GM12864 (cell line): ENCODE data around the gene ZNF341.
A peak's percentile ranks its signal among the peaks of the same experiment; 100 is the strongest.

ENCODE experiments used
- DNase-seq: peaks from one replicate; pipeline ENCODE4 v3.0.0-alpha.2; 2011; ENCODE audit warnings: low read depth
- H3K4me3 ChIP-seq: 2 replicates; pipeline ENCODE4 v1.5.1; 2011; ENCODE audit warnings: mild to moderate bottlenecking, low read depth, low read length, control low read depth
- CTCF ChIP-seq: IDR thresholded peaks from 2 replicates; pipeline ENCODE4 v1.5.1; 2011; ENCODE audit warnings: low read depth, mild to moderate bottlenecking, moderate library complexity, low read length, control low read depth, inconsistent platforms; ENCODE audit errors: missing control alignments

Gene ZNF341

GRCh38 chr20:33711446-33711738, 20.4 kb upstream of the ZNF341 start:
- TF ChIP-seq CTCF: no peak
- H3K4me3 ChIP-seq: no peak overlapping the region
- DNase-seq: no peak

- no peak for TF ChIP-seq CTCF
- DNase-seq: no peak
Observed at GRCh38 chr20:33713865-33714367, 17.9 kb upstream of the ZNF341 start.

GRCh38 chr20:33716498-33716897, 15.3 kb upstream of the ZNF341 start:
- no peak for TF ChIP-seq CTCF
- H3K4me3 ChIP-seq: no peak overlapping the region
- DNase-seq: no peak

More at GRCh38 chr20:33713865-33714367, 17.9 kb upstream of the ZNF341 start:
- H3K4me3 ChIP-seq: no peak overlapping the region

GRCh38 chr20:33719277-33719988, 12.4 kb upstream of the ZNF341 start:
- H3K4me3 ChIP-seq: peak overlapping the region; percentile 73
- no peak for TF ChIP-seq CTCF
- no peak for DNase-seq

GRCh38 chr20:33719989-33720709, 11.6 kb upstream of the ZNF341 start, which contains the start of gene PXMP4:
Gene PXMP4 (minus strand): TSS chr20:33720310. CDS start chr20:33720207, 103 bp downstream.
- DNase-seq: peak; percentile 95
- TF ChIP-seq CTCF: no peak
- peak within 1 kb of the TSS; percentile 73 for H3K4me3 ChIP-seq

- no peak overlapping the region for H3K4me3 ChIP-seq
- no peak for DNase-seq
- TF ChIP-seq CTCF: no peak
Observed at GRCh38 chr20:33721391-33722140, 10.2 kb upstream of the ZNF341 start.
